ENCODE data around the gene MAPK4.

GRCh38 chr18:50518787-50519546 is 40.9 kb upstream of the MAPK4 start:
- TF ChIP-seq EZH2phosphoT487 (IDR thresholded peaks at IDR 0.05; ENCODE audit: low read depth), result no peak
- TF ChIP-seq CTCF (IDR thresholded peaks at IDR 0.05; ENCODE audit: low read depth, low read length), result no peak

Data from OCI-LY3 (cell line).